H1 (cell line): ENCODE data around the gene ACTR1A.

Experiments
- EP300 ChIP-seq, 2 experiments: IDR thresholded peaks; 1 replicate in 1 of 2; 2 replicates in 1 of 2; pipeline ENCODE4 v1.6.1; 2011 to 2012; ENCODE audit warnings: low read depth in 2 of 2, low read length in 2 of 2, mild to moderate bottlenecking in 2 of 2, borderline replicate concordance in 1 of 2, inconsistent platforms in 1 of 2, moderate library complexity in 1 of 2
- YY1 ChIP-seq: IDR thresholded peaks from 2 replicates; pipeline ENCODE4 v1.6.1; 2011; ENCODE audit warnings: low read depth, mild to moderate bottlenecking, low read length
- TF ChIP-seq, protein P1 (sequence below), 3 experiments: IDR thresholded peaks; 1 replicate in 2 of 3; 2 replicates in 1 of 3; pipeline versions ENCODE4 v1.5.1 to v1.6.1; 2011; ENCODE audit warnings: low read length in 3 of 3, mild to moderate bottlenecking in 3 of 3, inconsistent platforms in 2 of 3, low read depth in 1 of 3, moderate library complexity in 1 of 3; ENCODE audit not compliant: insufficient read depth in 1 of 3; ENCODE audit errors: control extremely low read depth in 1 of 3

DNA sequence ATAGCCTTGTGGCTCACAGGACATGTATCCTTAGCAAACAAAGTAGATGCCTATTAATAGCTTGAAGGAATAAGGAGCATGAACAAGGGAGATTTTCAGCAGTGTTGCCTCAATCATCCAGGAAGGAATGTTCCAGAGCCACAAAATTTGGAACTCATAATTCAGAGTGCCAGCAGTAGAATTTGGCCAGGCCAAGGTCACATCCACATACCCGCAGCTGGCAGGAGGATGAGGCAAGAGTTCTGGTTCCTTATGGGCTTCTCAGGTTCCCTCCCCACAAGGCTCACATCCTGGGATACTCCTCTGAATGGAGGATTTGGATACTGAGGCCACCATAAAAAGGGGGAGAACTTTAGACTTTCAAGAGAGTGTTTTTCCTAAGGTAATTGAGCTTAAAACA is 47.0 kb upstream of the ACTR1A start:
- TF ChIP-seq YY1: no peak
- TF ChIP-seq, protein P1, sequence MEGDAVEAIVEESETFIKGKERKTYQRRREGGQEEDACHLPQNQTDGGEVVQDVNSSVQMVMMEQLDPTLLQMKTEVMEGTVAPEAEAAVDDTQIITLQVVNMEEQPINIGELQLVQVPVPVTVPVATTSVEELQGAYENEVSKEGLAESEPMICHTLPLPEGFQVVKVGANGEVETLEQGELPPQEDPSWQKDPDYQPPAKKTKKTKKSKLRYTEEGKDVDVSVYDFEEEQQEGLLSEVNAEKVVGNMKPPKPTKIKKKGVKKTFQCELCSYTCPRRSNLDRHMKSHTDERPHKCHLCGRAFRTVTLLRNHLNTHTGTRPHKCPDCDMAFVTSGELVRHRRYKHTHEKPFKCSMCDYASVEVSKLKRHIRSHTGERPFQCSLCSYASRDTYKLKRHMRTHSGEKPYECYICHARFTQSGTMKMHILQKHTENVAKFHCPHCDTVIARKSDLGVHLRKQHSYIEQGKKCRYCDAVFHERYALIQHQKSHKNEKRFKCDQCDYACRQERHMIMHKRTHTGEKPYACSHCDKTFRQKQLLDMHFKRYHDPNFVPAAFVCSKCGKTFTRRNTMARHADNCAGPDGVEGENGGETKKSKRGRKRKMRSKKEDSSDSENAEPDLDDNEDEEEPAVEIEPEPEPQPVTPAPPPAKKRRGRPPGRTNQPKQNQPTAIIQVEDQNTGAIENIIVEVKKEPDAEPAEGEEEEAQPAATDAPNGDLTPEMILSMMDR (IDR thresholded peaks at IDR 0.05; ENCODE audit: control extremely low read depth in 1 of 3, insufficient read depth in 1 of 3, low read depth in 1 of 3, low read length in 3 of 3): no peak
- TF ChIP-seq EP300 (IDR thresholded peaks at IDR 0.05; ENCODE audit: borderline replicate concordance in 1 of 2, low read depth in 2 of 2, low read length in 2 of 2): no peak
